Sigmoid colon (tissue), 3 donors: ENCODE measurements around the gene UAP1.

Experiments used
- CTCF ChIP-seq, 4 experiments: fragments of 450-650 bp in 3 of 4; fragments of 200-600 bp in 1 of 4; IDR thresholded peaks; one replicate each; pipeline ENCODE4 v1.5.1; 2016 to 2019; ENCODE audit warnings: antibody characterized with exemption in 4 of 4, mild to moderate bottlenecking in 3 of 4, moderate library complexity in 2 of 4
- POLR2A ChIP-seq, 2 donors: fragments of 450-650 bp; IDR thresholded peaks; one replicate each; pipeline ENCODE4 v1.6.1; 2016; ENCODE audit warnings: antibody characterized with exemption in 2 of 2, mild to moderate bottlenecking in 2 of 2, moderate library complexity in 2 of 2

DNA sequence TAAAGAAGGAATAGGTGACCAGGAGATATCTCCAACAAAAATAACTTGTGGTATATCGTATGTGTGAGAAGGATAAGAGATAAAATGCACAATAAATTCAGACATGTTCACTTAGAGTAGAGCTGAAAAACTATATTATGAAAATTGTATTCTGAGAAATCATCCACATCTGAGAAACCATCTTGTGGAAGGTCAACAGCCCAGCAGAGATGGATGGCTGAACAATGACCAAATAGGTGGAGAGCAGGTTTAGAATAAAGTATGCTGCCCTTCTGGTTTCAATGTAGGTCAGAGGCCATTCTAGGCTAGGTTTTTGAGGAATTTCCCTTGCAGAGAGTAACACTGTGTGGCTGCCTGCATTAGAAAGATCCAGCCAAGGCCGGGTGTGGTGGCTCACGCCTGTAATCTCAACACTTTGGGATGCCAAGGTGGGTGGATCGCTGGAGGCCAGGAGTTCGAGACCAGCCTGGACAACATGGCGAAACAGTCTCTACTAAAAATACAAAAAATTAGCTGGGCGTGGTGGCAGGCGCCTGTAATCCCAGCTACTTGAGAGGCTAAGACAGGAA is 8.8 kb upstream of the UAP1 start:
- TF ChIP-seq CTCF (IDR thresholded peaks at IDR 0.05) (no peak), POLR2A (IDR thresholded peaks at IDR 0.05) (no peak)
